Ascending aorta (tissue), 2 donors: ENCODE measurements around the gene FBXW11. TPM values are rescaled to one million over a fixed set of nuclear protein-coding genes. Genes with fewer than 3 reads are reported as not detected.

ENCODE experiments used
- DNase-seq, 2 donors: peaks; one replicate each; pipeline ENCODE4 v3.0.0-alpha.2; 2019; ENCODE audit warnings: low spot score in 2 of 2
- H3K27ac ChIP-seq, 2 donors: fragments of 200-600 bp; sonication (generic); one replicate each; pipeline ENCODE4 v1.5.1; 2016 to 2017; ENCODE audit warnings: mild to moderate bottlenecking in 1 of 2
- H3K27me3 ChIP-seq: fragments of 200-600 bp; sonication (generic); one replicate; pipeline ENCODE4 v1.5.1; 2017
- H3K36me3 ChIP-seq, 2 donors: fragments of 200-600 bp; sonication (generic); one replicate each; pipeline ENCODE4 v1.5.1; 2016
- H3K4me1 ChIP-seq, 2 donors: fragments of 200-600 bp; sonication (generic); one replicate each; pipeline ENCODE4 v1.5.1; 2016 to 2017; ENCODE audit warnings: mild to moderate bottlenecking in 1 of 2
- H3K4me3 ChIP-seq, 2 donors: fragments of 200-600 bp; sonication (generic); one replicate each; pipeline ENCODE4 v1.5.1; 2016 to 2017; ENCODE audit warnings: mild to moderate bottlenecking in 1 of 2
- H3K9me3 ChIP-seq, 2 donors: fragments of 200-600 bp; sonication (generic); one replicate each; pipeline ENCODE4 v1.5.1; 2016
- intact Hi-C: fragments of 100-400 bp; cut with DNase I; formaldehyde crosslinking; loops from one replicate; pipeline ENCODE4 v1.15.1; 2023
- total RNA-seq: library from RNA; depleted of rRNA; stranded (reverse); fragments of >200 nt; gene quantifications from one replicate; pipeline ENCODE4 v1.1.0, GENCODE V29; 2016
- TF ChIP-seq, protein P1 (sequence below), 3 experiments: fragments of 200-600 bp in 2 of 3; fragments of 450-650 bp in 1 of 3; sonication (generic) in 2 of 3; IDR thresholded peaks; one replicate each; pipeline ENCODE4 v1.5.1; 2016 to 2019; ENCODE audit warnings: antibody characterized with exemption in 3 of 3, mild to moderate bottlenecking in 1 of 3, moderate library complexity in 1 of 3

The FBXW11 gene
- total RNA-seq, 1 donor from 2014 or later = 34.6 TPM

DNA sequence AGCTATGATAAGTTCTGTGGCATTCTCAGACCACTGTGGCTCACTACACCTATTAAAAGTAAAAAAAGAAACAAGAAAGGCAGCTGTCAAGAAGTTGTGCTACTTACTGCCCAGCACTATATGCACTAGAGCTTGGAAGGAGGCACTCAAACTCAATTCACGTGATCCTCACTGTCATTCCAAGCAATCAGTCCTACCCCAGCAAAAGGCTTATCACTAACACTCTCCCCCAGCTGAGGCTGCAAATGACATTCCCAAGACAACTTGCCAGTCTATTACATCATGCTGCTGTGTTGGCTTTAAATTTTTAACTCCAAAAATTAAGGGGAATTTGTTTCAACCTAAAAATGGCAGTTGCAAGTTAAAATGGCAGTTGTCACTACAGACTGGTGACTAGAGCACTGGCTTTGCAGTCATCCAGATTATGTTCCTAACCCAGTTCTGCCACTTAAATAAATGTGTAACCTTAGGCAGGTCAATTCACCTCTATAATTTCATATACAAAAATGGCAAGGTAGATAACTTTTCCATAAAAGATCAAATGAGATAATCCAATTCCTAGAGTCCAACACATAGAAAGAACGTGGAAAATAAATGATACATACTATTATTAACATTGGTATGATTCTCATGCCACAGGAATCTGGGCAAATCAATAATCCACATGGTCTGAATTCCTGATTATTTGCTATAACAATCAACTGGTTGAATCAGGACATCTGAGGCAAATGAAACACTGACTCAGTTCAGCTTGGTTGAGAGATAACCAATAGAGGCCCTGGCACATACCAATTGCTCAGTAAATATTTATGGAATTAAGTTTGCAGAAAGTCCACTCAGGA is 52.4 kb downstream of the FBXW11 start:
- Histone ChIP-seq H3K9me3 (no peaks in the 10 kb centered on the region), H3K36me3 (no peaks in the 10 kb centered on the region), H3K27ac (no peak overlapping the region), H3K4me1 (peaks cover 6 to 40% of the 10 kb centered on the region in 2 donors), H3K27me3 (no peaks in the 10 kb centered on the region), H3K4me3 (no peak overlapping the region)
- DNase-seq = no peak
- intact Hi-C loops = loop anchor here (10.0 kb wide), 1 partner anchor 51 kb away; the partner anchor contains the start of gene FBXW11
- TF ChIP-seq, protein P1, sequence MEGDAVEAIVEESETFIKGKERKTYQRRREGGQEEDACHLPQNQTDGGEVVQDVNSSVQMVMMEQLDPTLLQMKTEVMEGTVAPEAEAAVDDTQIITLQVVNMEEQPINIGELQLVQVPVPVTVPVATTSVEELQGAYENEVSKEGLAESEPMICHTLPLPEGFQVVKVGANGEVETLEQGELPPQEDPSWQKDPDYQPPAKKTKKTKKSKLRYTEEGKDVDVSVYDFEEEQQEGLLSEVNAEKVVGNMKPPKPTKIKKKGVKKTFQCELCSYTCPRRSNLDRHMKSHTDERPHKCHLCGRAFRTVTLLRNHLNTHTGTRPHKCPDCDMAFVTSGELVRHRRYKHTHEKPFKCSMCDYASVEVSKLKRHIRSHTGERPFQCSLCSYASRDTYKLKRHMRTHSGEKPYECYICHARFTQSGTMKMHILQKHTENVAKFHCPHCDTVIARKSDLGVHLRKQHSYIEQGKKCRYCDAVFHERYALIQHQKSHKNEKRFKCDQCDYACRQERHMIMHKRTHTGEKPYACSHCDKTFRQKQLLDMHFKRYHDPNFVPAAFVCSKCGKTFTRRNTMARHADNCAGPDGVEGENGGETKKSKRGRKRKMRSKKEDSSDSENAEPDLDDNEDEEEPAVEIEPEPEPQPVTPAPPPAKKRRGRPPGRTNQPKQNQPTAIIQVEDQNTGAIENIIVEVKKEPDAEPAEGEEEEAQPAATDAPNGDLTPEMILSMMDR (IDR thresholded peaks at IDR 0.05) = no peak

DNA sequence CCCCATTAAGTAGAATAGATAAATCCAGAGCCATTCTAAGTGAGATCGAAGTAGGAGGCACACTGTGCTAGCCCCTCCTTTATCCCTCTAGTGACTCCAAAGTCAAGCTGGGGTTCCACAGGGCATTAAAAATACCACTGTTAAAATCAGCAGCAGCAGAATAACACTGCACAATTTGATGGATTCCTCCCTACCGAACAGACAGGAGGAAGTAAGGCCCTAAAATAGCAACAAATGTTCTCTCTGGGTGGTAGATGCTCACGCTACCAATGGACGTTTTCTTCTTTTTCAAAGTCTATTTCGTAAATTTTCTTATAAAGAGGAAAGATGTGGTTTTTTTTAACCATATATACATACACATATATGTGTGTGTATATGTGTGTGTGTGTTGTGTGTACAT is 54.4 kb downstream of the FBXW11 start:
- H3K27ac ChIP-seq = no peak overlapping the region
- DNase-seq = no peak
- H3K4me3 ChIP-seq = no peak overlapping the region
- H3K27me3 ChIP-seq = no peaks in the 10 kb centered on the region
- TF ChIP-seq, protein P1 (IDR thresholded peaks at IDR 0.05) = no peak
- intact Hi-C loops = loop anchor here (10.0 kb wide), 1 partner anchor 53 kb away; the partner anchor contains the start of gene FBXW11
- H3K36me3 ChIP-seq = no peaks in the 10 kb centered on the region
- H3K9me3 ChIP-seq = no peaks in the 10 kb centered on the region
- peaks cover 0 to 29% of the 10 kb centered on the region in 2 donors for H3K4me1 ChIP-seq

DNA sequence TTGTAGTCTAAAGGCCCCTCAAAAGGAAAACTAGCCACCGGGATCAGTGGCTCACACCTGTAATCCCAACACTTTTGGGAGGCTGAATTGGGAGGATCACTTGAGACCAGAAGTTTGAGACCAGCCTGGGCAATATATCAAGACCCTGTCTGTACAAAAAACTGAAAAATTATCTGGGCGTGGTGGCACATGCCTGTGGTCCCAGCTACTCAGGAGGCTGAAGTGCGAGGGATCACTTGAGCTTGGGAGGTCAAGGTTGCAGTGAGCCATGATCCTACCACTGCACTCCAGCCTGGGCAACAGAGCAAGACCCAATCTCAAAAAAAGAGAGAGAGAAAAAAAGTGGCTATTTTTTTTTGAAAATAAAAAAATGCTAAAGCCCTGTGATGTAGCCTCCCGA is 55.2 kb downstream of the FBXW11 start:
- intact Hi-C loops = loop anchor here (10.0 kb wide), 1 partner anchor 54 kb away; the partner anchor contains the start of gene FBXW11
- no peaks in the 10 kb centered on the region for H3K36me3 ChIP-seq
- no peak overlapping the region for H3K4me3 ChIP-seq
- no peaks in the 10 kb centered on the region for H3K9me3 ChIP-seq
- TF ChIP-seq, protein P1 (IDR thresholded peaks at IDR 0.05) = no peak
- H3K27ac ChIP-seq = no peak overlapping the region
- H3K27me3 ChIP-seq = no peaks in the 10 kb centered on the region
- no peak for DNase-seq
- peaks cover 0 to 21% of the 10 kb centered on the region in 2 donors for H3K4me1 ChIP-seq

- H3K27ac ChIP-seq = no peak overlapping the region
- TF ChIP-seq, protein P1 (IDR thresholded peaks at IDR 0.05) = no peak
- H3K27me3 ChIP-seq = no peaks in the 10 kb centered on the region
- H3K4me1 ChIP-seq = no peaks in the 10 kb centered on the region
- H3K36me3 ChIP-seq = no peaks in the 10 kb centered on the region
- DNase-seq = no peak
- intact Hi-C loops = no loop called here
- no peaks in the 10 kb centered on the region for H3K9me3 ChIP-seq
- no peak overlapping the region for H3K4me3 ChIP-seq
These were observed 60.2 kb downstream of the FBXW11 start for GRCh38 chr5:171946000-171946781.

GRCh38 chr5:171945476-171945875 is 61.0 kb downstream of the FBXW11 start:
- TF ChIP-seq, protein P1 (IDR thresholded peaks at IDR 0.05) = no peak
- H3K9me3 ChIP-seq = no peaks in the 10 kb centered on the region

More at GRCh38 chr5:171945476-171945875, 61.0 kb downstream of the FBXW11 start:
- DNase-seq = no peak
- no peak overlapping the region for H3K27ac ChIP-seq
- no peaks in the 10 kb centered on the region for H3K27me3 ChIP-seq
- no peaks in the 10 kb centered on the region for H3K4me1 ChIP-seq
- no peaks in the 10 kb centered on the region for H3K36me3 ChIP-seq
- H3K4me3 ChIP-seq = no peak overlapping the region
- intact Hi-C loops = no loop called here
